ENCODE data around the gene GALNT10.

DNA sequence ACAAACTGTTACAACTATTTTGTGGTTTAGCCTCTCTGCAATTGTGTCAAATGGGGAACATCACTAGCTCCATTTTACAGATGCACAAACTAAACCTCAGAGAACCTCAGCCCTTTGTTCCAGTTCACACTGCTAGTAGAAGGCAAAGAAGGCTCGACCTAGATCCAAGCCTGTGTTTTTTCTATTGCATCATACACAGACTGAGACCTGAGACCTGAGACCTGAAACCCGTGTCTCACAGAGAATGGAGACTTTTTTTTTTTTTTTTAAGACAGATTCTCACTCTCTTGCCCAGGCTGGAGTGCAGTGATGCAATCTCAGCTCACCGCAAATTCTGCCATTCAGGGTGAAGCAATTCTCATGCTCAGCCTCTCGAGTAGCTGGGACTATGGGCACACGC, 120.8 kb downstream of the GALNT10 start:
- TF ChIP-seq EZH2phosphoT487 (IDR thresholded peaks at IDR 0.05; ENCODE audit: borderline replicate concordance) (no peak), POLR2A (IDR thresholded peaks at IDR 0.05; ENCODE audit: borderline replicate concordance, extremely low read depth, insufficient read depth, insufficient read length) (no peak), JUND (IDR thresholded peaks at IDR 0.05) (no peak), SRF (IDR thresholded peaks at IDR 0.05; ENCODE audit: low read depth) (no peak), CEBPB (IDR thresholded peaks at IDR 0.05; ENCODE audit: low read depth) (no peak), CBX3 (IDR thresholded peaks at IDR 0.05; ENCODE audit: low read depth) (no peak), ZNF274 (IDR thresholded peaks at IDR 0.05; ENCODE audit: low read depth, low read length) (no peak), YY1 (IDR thresholded peaks at IDR 0.05; ENCODE audit: extremely low read depth, insufficient replicate concordance, low read depth, low read length) (no peak), SP1 (IDR thresholded peaks at IDR 0.05; ENCODE audit: low read depth) (no peak), ZFX (IDR thresholded peaks at IDR 0.05) (no peak), POLR2AphosphoS5 (IDR thresholded peaks at IDR 0.05; ENCODE audit: low read depth, low read length) (no peak)
- TF ChIP-seq, protein P1, sequence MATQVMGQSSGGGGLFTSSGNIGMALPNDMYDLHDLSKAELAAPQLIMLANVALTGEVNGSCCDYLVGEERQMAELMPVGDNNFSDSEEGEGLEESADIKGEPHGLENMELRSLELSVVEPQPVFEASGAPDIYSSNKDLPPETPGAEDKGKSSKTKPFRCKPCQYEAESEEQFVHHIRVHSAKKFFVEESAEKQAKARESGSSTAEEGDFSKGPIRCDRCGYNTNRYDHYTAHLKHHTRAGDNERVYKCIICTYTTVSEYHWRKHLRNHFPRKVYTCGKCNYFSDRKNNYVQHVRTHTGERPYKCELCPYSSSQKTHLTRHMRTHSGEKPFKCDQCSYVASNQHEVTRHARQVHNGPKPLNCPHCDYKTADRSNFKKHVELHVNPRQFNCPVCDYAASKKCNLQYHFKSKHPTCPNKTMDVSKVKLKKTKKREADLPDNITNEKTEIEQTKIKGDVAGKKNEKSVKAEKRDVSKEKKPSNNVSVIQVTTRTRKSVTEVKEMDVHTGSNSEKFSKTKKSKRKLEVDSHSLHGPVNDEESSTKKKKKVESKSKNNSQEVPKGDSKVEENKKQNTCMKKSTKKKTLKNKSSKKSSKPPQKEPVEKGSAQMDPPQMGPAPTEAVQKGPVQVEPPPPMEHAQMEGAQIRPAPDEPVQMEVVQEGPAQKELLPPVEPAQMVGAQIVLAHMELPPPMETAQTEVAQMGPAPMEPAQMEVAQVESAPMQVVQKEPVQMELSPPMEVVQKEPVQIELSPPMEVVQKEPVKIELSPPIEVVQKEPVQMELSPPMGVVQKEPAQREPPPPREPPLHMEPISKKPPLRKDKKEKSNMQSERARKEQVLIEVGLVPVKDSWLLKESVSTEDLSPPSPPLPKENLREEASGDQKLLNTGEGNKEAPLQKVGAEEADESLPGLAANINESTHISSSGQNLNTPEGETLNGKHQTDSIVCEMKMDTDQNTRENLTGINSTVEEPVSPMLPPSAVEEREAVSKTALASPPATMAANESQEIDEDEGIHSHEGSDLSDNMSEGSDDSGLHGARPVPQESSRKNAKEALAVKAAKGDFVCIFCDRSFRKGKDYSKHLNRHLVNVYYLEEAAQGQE (IDR thresholded peaks at IDR 0.05; ENCODE audit: low read depth), result no peak
- TF ChIP-seq, protein P2, sequence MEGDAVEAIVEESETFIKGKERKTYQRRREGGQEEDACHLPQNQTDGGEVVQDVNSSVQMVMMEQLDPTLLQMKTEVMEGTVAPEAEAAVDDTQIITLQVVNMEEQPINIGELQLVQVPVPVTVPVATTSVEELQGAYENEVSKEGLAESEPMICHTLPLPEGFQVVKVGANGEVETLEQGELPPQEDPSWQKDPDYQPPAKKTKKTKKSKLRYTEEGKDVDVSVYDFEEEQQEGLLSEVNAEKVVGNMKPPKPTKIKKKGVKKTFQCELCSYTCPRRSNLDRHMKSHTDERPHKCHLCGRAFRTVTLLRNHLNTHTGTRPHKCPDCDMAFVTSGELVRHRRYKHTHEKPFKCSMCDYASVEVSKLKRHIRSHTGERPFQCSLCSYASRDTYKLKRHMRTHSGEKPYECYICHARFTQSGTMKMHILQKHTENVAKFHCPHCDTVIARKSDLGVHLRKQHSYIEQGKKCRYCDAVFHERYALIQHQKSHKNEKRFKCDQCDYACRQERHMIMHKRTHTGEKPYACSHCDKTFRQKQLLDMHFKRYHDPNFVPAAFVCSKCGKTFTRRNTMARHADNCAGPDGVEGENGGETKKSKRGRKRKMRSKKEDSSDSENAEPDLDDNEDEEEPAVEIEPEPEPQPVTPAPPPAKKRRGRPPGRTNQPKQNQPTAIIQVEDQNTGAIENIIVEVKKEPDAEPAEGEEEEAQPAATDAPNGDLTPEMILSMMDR (IDR thresholded peaks at IDR 0.05 in 2 of 3, conservative IDR thresholded peaks at IDR 0.05 in 1 of 3; ENCODE audit: borderline replicate concordance in 1 of 3, insufficient read depth in 1 of 3, low read depth in 2 of 3, low read length in 2 of 3), result no peak
- TF ChIP-seq, protein P3, sequence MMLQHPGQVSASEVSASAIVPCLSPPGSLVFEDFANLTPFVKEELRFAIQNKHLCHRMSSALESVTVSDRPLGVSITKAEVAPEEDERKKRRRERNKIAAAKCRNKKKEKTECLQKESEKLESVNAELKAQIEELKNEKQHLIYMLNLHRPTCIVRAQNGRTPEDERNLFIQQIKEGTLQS (IDR thresholded peaks at IDR 0.05), result no peak

All from HCT116 (cell line).